ENCODE data around the gene IL26. TPM values are rescaled to one million over a fixed set of nuclear protein-coding genes. Genes with fewer than 3 reads are reported as not detected.

IL26 gene
- total and polyA plus RNA-seq, 2 of the 4 experiments (the other 2 are of a cell fraction): not detected

GRCh38 chr12:68267892-68268396 is 42.3 kb upstream of the IL26 start:
- Histone ChIP-seq H3K4ac (ENCODE audit: low read depth, low read length) (peak overlapping the region; percentile 46; the same call in 1 of the 2 replicates), H3K27ac (ENCODE audit: insufficient read depth, low read length) (peak overlapping the region; percentile 93; the same call in 1 of the 2 replicates), H2BK120ac (ENCODE audit: low read depth, low read length) (peak overlapping the region; percentile 88), H3K4me3 (ENCODE audit: insufficient read depth, low read depth, low read length) (no peak overlapping the region), H3K23ac (ENCODE audit: low read depth, low read length) (peak overlapping the region; percentile 40; the same call in 1 of the 2 replicates), H3K4me2 (ENCODE audit: low read depth, low read length) (no peak overlapping the region), H4K20me1 (ENCODE audit: insufficient read depth, low read length) (no peaks in the 10 kb centered on the region), H2AK5ac (ENCODE audit: low read depth, low read length) (no peak overlapping the region), H3K4me1 (ENCODE audit: control insufficient read depth, insufficient read depth, low read length) (peaks cover 12% of the 10 kb centered on the region), H2BK20ac (ENCODE audit: low read depth, low read length) (peak overlapping the region; percentile 69; the same call in 1 of the 2 replicates), H2BK15ac (ENCODE audit: low read depth, low read length) (peak overlapping the region; percentile 28; the same call in 1 of the 3 replicates), H4K91ac (ENCODE audit: insufficient read depth, low read depth, low read length) (peak overlapping the region; percentile 89; the same call in 1 of the 2 replicates), H4K8ac (ENCODE audit: low read depth in 2 of 2, low read length in 2 of 2) (peak overlapping the region; percentile 76 to 81; a peak in 3 of 4 replicates), H3K9me1 (ENCODE audit: insufficient read depth, low read length) (no peaks in the 10 kb centered on the region), H3K36me3 (ENCODE audit: control insufficient read depth, insufficient read depth, low read length) (no peaks in the 10 kb centered on the region), H3K56ac (ENCODE audit: extremely low read depth, insufficient read depth, low read length) (no peak overlapping the region), H3K9me3 (ENCODE audit: control insufficient read depth, insufficient read depth, low read length) (no peaks in the 10 kb centered on the region), H3K14ac (replicated peaks; ENCODE audit: low read depth, low read length) (0 out of 2 replicates have a peak overlapping the region, but pooled peaks have one; percentile 14), H2AFZ (replicated peaks; ENCODE audit: low read length, poor library complexity) (no peak overlapping the region), H3K27me3 (ENCODE audit: control insufficient read depth, insufficient read depth, low read length) (no peaks in the 10 kb centered on the region), H3K18ac (ENCODE audit: low read depth, low read length) (no peak overlapping the region; the same call in 1 of the 2 replicates), H3K79me1 (ENCODE audit: low read depth in 1 of 2, low read length in 2 of 2) (no peaks in the 10 kb centered on the region), H2BK5ac (ENCODE audit: low read depth, low read length, poor library complexity, severe bottlenecking) (peak overlapping the region; percentile 11), H2AK9ac (replicated peaks; ENCODE audit: low read depth, low read length, poor library complexity) (peak overlapping the region; percentile 67), H4K5ac (ENCODE audit: low read depth, low read length) (peak overlapping the region; percentile 83; the same call in 1 of the 2 replicates), H3K9ac (ENCODE audit: low read depth, low read length) (no peak overlapping the region)
- ATAC-seq (ENCODE audit: low read depth) (peak; percentile 55), DNase-seq (peak; percentile 88)
- dilution Hi-C loops (cut with HindIII; ENCODE audit: low sequenced_read_pairs, unreplicated experiment): no loop called here
- POLR2A ChIA-PET (ENCODE audit: unreplicated experiment): no interaction called here
- BruUV-seq (replicated peaks): no TSS peak
- intact Hi-C loops (cut with micrococcal nuclease): no loop called here
- WGBS, 2 experiments (ENCODE audit: extremely low coverage in 2 of 2, insufficient read length in 1 of 2): 90% methylated on average over 4 of the region's 6 CpGs; no CpG with 5 or more reads in 1 of the 2 experiments
- in situ Hi-C loops (cut with MboI; ENCODE audit: low sequenced_read_pairs): no loop called here
- CTCF ChIA-PET: no interaction called here
- TF ChIP-seq USF2 (IDR thresholded peaks at IDR 0.05; ENCODE audit: low read depth, low read length) (no peak), CEBPB (IDR thresholded peaks at IDR 0.05; ENCODE audit: low read depth, low read length) (peak; percentile 86)
